GM23338 (cell line): ENCODE data around the gene UBXN11. TPM values are rescaled to one million over a fixed set of nuclear protein-coding genes. Genes with fewer than 3 reads are reported as not detected.

Source experiments
- ATAC-seq: fragments of 200-7000 bp; cut with Tn5 transposase; 3 replicates; pipeline ENCODE4 v1.9.1; 2020
- DNase-seq: peaks from one replicate; pipeline ENCODE4 v3.0.0-alpha.2; 2015; ENCODE audit warnings: low spot score
- H2AFZ ChIP-seq: fragments of 200-600 bp; sonication (generic); 2 replicates; pipeline ENCODE4 v1.8.0; 2016; ENCODE audit warnings: antibody characterized with exemption, mild to moderate bottlenecking, moderate library complexity
- H3F3A ChIP-seq: fragments of 200-600 bp; sonication (generic); replicated peaks from 2 replicates; pipeline ENCODE4 v1.8.0; 2017; ENCODE audit warnings: antibody characterized with exemption, mixed run types, low read depth
- H3K27ac ChIP-seq: fragments of 200-600 bp; sonication (generic); 2 replicates; pipeline ENCODE4 v1.6.1; 2016; ENCODE audit warnings: low read depth
- H3K27me3 ChIP-seq: fragments of 200-600 bp; sonication (generic); 2 replicates; pipeline ENCODE4 v1.8.0; 2016; ENCODE audit warnings: mild to moderate bottlenecking, mixed run types, moderate library complexity; ENCODE audit not compliant: insufficient read depth
- H3K36me3 ChIP-seq: fragments of 200-600 bp; sonication (generic); 2 replicates; pipeline ENCODE4 v1.8.0; 2016; ENCODE audit warnings: mild to moderate bottlenecking; ENCODE audit not compliant: insufficient read depth
- H3K4me1 ChIP-seq: fragments of 200-600 bp; sonication (generic); 2 replicates; pipeline ENCODE4 v1.8.0; 2016; ENCODE audit warnings: mild to moderate bottlenecking, moderate library complexity; ENCODE audit not compliant: insufficient read depth
- H3K4me2 ChIP-seq: fragments of 200-600 bp; sonication (generic); 2 replicates; pipeline ENCODE4 v1.7.1; 2017; ENCODE audit warnings: mixed run types
- H3K4me3 ChIP-seq: fragments of 200-600 bp; sonication (generic); 2 replicates; pipeline ENCODE4 v1.6.1; 2016; ENCODE audit warnings: mixed run types
- H3K79me2 ChIP-seq: fragments of 200-600 bp; sonication (generic); replicated peaks from 2 replicates; pipeline ENCODE4 v1.8.0; 2017; ENCODE audit warnings: mild to moderate bottlenecking; ENCODE audit not compliant: insufficient read depth
- H3K9me2 ChIP-seq: fragments of 200-600 bp; sonication (generic); 2 replicates; pipeline ENCODE4 v1.8.0; 2017; ENCODE audit not compliant: insufficient read depth
- H4K20me1 ChIP-seq: fragments of 200-600 bp; sonication (generic); replicated peaks from 2 replicates; pipeline ENCODE4 v1.8.0; 2017; ENCODE audit warnings: mild to moderate bottlenecking; ENCODE audit not compliant: insufficient read depth
- H3K27ac Mint-ChIP-seq: 2 replicates; pipeline ENCODE4 v1.8.0; 2020; ENCODE audit warnings: inconsistent platforms, mild to moderate bottlenecking, moderate library complexity, mixed read lengths
- H3K27me3 Mint-ChIP-seq: 3 replicates; pipeline ENCODE4 v1.8.0; 2022; ENCODE audit warnings: low read depth, mild to moderate bottlenecking, moderate library complexity, mixed read lengths, inconsistent platforms; ENCODE audit not compliant: insufficient read depth, poor library complexity
- H3K36me3 Mint-ChIP-seq: 3 replicates; pipeline ENCODE4 v1.8.0; 2021; ENCODE audit warnings: low read depth, mild to moderate bottlenecking, inconsistent platforms, moderate library complexity, mixed read lengths
- H3K4me1 Mint-ChIP-seq: 3 replicates; pipeline ENCODE4 v1.8.0; 2020; ENCODE audit warnings: mild to moderate bottlenecking, inconsistent platforms, mixed read lengths
- H3K4me3 Mint-ChIP-seq: 3 replicates; pipeline ENCODE4 v1.8.0; 2021; ENCODE audit warnings: moderate library complexity, mild to moderate bottlenecking, inconsistent platforms, mixed read lengths
- H3K9me3 Mint-ChIP-seq: 3 replicates; pipeline ENCODE4 v1.8.0; 2020; ENCODE audit warnings: moderate library complexity, mild to moderate bottlenecking, inconsistent platforms, mixed read lengths
- CREB1 ChIP-seq: fragments of 250-450 bp; sonication (Bioruptor Pico); IDR thresholded peaks from 2 replicates; pipeline ENCODE4 v1.5.0; 2020; ENCODE audit warnings: low read depth, mild to moderate bottlenecking, moderate library complexity
- EZH2 ChIP-seq: fragments of 200-600 bp; sonication (generic); IDR thresholded peaks from one replicate; pipeline ENCODE4 v1.8.0; 2017; ENCODE audit warnings: antibody characterized with exemption, mild to moderate bottlenecking, low read depth; ENCODE audit not compliant: unreplicated experiment
- EZH2phosphoT487 ChIP-seq: fragments of 200-600 bp; sonication (generic); IDR thresholded peaks from one replicate; pipeline ENCODE4 v1.8.1; 2018; ENCODE audit warnings: antibody characterized with exemption; ENCODE audit not compliant: unreplicated experiment
- JUNB ChIP-seq: IDR thresholded peaks from one replicate; pipeline ENCODE4 v1.6.1; 2016; ENCODE audit warnings: antibody characterized with exemption; ENCODE audit not compliant: unreplicated experiment
- NANOG ChIP-seq: IDR thresholded peaks from 2 replicates; pipeline ENCODE4 v1.6.1; 2016; ENCODE audit warnings: antibody characterized with exemption, borderline replicate concordance
- POLR2AphosphoS5 ChIP-seq: IDR thresholded peaks from 2 replicates; pipeline ENCODE4 v1.6.1; 2016; ENCODE audit warnings: antibody characterized with exemption, low read depth
- STAT1 ChIP-seq: IDR thresholded peaks from one replicate; pipeline ENCODE4 v1.6.1; 2016; ENCODE audit warnings: antibody characterized with exemption; ENCODE audit not compliant: unreplicated experiment
- ZNF114 ChIP-seq: fragments of 250-450 bp; sonication (Bioruptor Pico); IDR thresholded peaks from 2 replicates; pipeline ENCODE4 v1.5.0; 2020; ENCODE audit warnings: mild to moderate bottlenecking, moderate library complexity
- ZNF331 ChIP-seq: fragments of 250-450 bp; sonication (Bioruptor Pico); IDR thresholded peaks from 2 replicates; pipeline ENCODE4 v1.5.0; 2020; ENCODE audit warnings: low read depth, mild to moderate bottlenecking, moderate library complexity
- polyA plus RNA-seq: library from polyadenylated mRNA; unstranded; fragments of >200 nt; fragmentation: Nextera tagmentation; extraction: Ambion mirVana; gene quantifications from 2 replicates; pipeline ENCODE4 v1.2.1, GENCODE V29; 2016
- total RNA-seq: library from RNA; depleted of rRNA; stranded (reverse); fragments of >200 nt; shearing (Covaris generic); gene quantifications from 2 replicates; pipeline ENCODE4 v1.2.3, GENCODE V29; 2014
- TF ChIP-seq, protein P1 (sequence below): fragments of 250-450 bp; sonication (Bioruptor Pico); IDR thresholded peaks from 2 replicates; pipeline ENCODE4 v1.5.0; 2020; ENCODE audit warnings: mild to moderate bottlenecking, moderate library complexity
- TF ChIP-seq, protein P2 (sequence below), 2 experiments: fragments of 200-600 bp in 1 of 2; sonication (generic) in 1 of 2; conservative IDR thresholded peaks; 2 replicates each; pipeline versions ENCODE4 v1.5.1 to v1.6.1; 2016 to 2017; ENCODE audit warnings: antibody characterized with exemption in 2 of 2, low read depth in 2 of 2, mild to moderate bottlenecking in 2 of 2, moderate library complexity in 1 of 2
- TF ChIP-seq, protein P3 (sequence below): IDR thresholded peaks from one replicate; pipeline ENCODE4 v1.6.1; 2018; ENCODE audit warnings: antibody characterized with exemption; ENCODE audit not compliant: unreplicated experiment
- TF ChIP-seq, protein P4 (sequence below): IDR thresholded peaks from 2 replicates; pipeline ENCODE4 v1.6.1; 2016; ENCODE audit warnings: antibody characterized with exemption

Gene UBXN11
- total and polyA plus RNA-seq, 2 experiments from 2014 or later = 8.0 to 8.3 TPM

DNA sequence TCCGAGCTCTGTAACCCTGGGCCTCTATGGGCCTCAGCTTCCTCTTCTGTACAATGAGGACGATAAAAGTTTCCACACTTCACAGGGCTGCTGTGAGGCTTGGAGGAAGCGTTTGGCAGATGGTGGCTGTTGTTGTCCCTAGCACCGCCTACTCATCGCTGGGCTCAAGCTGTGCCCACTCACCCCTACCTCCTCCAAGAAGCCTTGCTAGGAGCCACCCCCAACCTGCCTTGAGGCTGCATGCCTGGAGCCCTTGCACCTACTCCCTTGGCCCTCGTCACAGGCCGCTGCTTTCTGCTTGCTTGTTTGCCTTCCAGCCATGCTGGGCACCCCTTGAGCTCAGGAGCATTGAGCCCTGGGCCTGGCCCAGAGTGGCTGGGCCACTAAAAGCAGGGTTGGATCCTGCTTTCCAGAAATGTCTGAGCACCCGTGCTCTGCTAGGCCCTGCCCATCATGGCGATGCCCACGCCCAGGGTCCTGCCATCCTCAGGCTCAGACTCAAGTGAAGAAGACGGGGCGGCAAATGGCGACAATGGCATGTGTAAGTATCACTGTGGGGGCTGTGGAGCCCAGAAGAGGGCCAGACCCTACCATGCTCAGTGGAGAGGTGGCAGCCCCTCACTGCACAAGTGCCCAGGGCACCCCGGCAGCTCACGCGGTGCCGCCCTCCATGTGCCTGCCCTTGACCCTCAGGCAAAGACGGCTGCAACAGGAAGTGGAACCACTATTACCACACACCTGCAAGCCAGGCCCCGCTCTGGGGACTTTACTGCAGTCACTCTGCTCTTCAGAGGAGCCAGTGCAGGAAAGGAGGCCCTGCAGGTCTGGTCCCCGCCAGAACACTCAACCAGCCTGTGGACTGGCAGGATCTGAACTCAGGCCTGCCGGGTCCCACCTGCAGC, 17.0 kb downstream of the UBXN11 start:
- Histone ChIP-seq H4K20me1 (0 out of 2 replicates have a peak, but pooled peaks cover 3% of the 10 kb centered on the region), H3K79me2 (no peaks in the 10 kb centered on the region), H3K27ac (no peak overlapping the region), H3F3A (no peaks in the 10 kb centered on the region), H3K9me2 (no peaks in the 10 kb centered on the region), H3K4me3 (no peak overlapping the region), H3K27me3 (no peaks in the 10 kb centered on the region), H3K4me2 (no peak overlapping the region), H3K36me3 (no peaks in the 10 kb centered on the region), H3K4me1 (peaks cover 9% of the 10 kb centered on the region; the same call in 1 of the 2 replicates), H2AFZ (no peak overlapping the region)
- no peaks in the 10 kb centered on the region for H3K9me3 Mint-ChIP-seq
- peaks cover 36% of the 10 kb centered on the region for H3K4me1 Mint-ChIP-seq
- TF ChIP-seq CREB1 (CRISPR knock-in tag) (no peak), POLR2AphosphoS5 (no peak), NANOG (no peak), EZH2 (no peak), JUNB (no peak), STAT1 (no peak), EZH2phosphoT487 (no peak), ZNF114 (CRISPR knock-in tag) (no peak), ZNF331 (CRISPR knock-in tag) (no peak)
- TF ChIP-seq, protein P1, sequence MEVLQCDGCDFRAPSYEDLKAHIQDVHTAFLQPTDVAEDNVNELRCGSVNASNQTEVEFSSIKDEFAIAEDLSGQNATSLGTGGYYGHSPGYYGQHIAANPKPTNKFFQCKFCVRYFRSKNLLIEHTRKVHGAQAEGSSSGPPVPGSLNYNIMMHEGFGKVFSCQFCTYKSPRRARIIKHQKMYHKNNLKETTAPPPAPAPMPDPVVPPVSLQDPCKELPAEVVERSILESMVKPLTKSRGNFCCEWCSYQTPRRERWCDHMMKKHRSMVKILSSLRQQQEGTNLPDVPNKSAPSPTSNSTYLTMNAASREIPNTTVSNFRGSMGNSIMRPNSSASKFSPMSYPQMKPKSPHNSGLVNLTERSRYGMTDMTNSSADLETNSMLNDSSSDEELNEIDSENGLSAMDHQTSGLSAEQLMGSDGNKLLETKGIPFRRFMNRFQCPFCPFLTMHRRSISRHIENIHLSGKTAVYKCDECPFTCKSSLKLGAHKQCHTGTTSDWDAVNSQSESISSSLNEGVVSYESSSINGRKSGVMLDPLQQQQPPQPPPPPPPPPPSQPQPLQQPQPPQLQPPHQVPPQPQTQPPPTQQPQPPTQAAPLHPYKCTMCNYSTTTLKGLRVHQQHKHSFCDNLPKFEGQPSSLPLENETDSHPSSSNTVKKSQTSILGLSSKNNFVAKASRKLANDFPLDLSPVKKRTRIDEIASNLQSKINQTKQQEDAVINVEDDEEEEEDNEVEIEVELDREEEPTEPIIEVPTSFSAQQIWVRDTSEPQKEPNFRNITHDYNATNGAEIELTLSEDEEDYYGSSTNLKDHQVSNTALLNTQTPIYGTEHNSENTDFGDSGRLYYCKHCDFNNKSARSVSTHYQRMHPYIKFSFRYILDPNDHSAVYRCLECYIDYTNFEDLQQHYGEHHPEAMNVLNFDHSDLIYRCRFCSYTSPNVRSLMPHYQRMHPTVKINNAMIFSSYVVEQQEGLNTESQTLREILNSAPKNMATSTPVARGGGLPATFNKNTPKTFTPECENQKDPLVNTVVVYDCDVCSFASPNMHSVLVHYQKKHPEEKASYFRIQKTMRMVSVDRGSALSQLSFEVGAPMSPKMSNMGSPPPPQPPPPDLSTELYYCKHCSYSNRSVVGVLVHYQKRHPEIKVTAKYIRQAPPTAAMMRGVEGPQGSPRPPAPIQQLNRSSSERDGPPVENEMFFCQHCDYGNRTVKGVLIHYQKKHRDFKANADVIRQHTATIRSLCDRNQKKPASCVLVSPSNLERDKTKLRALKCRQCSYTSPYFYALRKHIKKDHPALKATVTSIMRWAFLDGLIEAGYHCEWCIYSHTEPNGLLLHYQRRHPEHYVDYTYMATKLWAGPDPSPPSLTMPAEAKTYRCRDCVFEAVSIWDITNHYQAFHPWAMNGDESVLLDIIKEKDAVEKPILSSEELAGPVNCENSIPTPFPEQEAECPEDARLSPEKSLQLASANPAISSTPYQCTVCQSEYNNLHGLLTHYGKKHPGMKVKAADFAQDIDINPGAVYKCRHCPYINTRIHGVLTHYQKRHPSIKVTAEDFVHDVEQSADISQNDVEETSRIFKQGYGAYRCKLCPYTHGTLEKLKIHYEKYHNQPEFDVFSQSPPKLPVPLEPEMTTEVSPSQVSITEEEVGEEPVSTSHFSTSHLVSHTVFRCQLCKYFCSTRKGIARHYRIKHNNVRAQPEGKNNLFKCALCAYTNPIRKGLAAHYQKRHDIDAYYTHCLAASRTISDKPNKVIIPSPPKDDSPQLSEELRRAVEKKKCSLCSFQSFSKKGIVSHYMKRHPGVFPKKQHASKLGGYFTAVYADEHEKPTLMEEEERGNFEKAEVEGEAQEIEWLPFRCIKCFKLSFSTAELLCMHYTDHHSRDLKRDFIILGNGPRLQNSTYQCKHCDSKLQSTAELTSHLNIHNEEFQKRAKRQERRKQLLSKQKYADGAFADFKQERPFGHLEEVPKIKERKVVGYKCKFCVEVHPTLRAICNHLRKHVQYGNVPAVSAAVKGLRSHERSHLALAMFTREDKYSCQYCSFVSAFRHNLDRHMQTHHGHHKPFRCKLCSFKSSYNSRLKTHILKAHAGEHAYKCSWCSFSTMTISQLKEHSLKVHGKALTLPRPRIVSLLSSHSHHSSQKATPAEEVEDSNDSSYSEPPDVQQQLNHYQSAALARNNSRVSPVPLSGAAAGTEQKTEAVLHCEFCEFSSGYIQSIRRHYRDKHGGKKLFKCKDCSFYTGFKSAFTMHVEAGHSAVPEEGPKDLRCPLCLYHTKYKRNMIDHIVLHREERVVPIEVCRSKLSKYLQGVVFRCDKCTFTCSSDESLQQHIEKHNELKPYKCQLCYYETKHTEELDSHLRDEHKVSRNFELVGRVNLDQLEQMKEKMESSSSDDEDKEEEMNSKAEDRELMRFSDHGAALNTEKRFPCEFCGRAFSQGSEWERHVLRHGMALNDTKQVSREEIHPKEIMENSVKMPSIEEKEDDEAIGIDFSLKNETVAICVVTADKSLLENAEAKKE = no peak
- TF ChIP-seq, protein P2, sequence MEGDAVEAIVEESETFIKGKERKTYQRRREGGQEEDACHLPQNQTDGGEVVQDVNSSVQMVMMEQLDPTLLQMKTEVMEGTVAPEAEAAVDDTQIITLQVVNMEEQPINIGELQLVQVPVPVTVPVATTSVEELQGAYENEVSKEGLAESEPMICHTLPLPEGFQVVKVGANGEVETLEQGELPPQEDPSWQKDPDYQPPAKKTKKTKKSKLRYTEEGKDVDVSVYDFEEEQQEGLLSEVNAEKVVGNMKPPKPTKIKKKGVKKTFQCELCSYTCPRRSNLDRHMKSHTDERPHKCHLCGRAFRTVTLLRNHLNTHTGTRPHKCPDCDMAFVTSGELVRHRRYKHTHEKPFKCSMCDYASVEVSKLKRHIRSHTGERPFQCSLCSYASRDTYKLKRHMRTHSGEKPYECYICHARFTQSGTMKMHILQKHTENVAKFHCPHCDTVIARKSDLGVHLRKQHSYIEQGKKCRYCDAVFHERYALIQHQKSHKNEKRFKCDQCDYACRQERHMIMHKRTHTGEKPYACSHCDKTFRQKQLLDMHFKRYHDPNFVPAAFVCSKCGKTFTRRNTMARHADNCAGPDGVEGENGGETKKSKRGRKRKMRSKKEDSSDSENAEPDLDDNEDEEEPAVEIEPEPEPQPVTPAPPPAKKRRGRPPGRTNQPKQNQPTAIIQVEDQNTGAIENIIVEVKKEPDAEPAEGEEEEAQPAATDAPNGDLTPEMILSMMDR (conservative IDR thresholded peaks at IDR 0.05; ENCODE audit: low read depth in 2 of 2) = no peak
- TF ChIP-seq, protein P3, sequence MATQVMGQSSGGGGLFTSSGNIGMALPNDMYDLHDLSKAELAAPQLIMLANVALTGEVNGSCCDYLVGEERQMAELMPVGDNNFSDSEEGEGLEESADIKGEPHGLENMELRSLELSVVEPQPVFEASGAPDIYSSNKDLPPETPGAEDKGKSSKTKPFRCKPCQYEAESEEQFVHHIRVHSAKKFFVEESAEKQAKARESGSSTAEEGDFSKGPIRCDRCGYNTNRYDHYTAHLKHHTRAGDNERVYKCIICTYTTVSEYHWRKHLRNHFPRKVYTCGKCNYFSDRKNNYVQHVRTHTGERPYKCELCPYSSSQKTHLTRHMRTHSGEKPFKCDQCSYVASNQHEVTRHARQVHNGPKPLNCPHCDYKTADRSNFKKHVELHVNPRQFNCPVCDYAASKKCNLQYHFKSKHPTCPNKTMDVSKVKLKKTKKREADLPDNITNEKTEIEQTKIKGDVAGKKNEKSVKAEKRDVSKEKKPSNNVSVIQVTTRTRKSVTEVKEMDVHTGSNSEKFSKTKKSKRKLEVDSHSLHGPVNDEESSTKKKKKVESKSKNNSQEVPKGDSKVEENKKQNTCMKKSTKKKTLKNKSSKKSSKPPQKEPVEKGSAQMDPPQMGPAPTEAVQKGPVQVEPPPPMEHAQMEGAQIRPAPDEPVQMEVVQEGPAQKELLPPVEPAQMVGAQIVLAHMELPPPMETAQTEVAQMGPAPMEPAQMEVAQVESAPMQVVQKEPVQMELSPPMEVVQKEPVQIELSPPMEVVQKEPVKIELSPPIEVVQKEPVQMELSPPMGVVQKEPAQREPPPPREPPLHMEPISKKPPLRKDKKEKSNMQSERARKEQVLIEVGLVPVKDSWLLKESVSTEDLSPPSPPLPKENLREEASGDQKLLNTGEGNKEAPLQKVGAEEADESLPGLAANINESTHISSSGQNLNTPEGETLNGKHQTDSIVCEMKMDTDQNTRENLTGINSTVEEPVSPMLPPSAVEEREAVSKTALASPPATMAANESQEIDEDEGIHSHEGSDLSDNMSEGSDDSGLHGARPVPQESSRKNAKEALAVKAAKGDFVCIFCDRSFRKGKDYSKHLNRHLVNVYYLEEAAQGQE = no peak
- TF ChIP-seq, protein P4, sequence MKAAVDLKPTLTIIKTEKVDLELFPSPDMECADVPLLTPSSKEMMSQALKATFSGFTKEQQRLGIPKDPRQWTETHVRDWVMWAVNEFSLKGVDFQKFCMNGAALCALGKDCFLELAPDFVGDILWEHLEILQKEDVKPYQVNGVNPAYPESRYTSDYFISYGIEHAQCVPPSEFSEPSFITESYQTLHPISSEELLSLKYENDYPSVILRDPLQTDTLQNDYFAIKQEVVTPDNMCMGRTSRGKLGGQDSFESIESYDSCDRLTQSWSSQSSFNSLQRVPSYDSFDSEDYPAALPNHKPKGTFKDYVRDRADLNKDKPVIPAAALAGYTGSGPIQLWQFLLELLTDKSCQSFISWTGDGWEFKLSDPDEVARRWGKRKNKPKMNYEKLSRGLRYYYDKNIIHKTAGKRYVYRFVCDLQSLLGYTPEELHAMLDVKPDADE = no peak
- H3K27me3 Mint-ChIP-seq = peaks cover 8% of the 10 kb centered on the region
- no peak for ATAC-seq
- H3K27ac Mint-ChIP-seq = peak overlapping the region; percentile 56; the same call in 1 of the 2 replicates
- DNase-seq = no peak
- H3K36me3 Mint-ChIP-seq = no peaks in the 10 kb centered on the region; the same call in 1 of the 3 replicates
- no peak overlapping the region for H3K4me3 Mint-ChIP-seq
